OCI-M2 (cell line): ENCODE data around the gene UBAC2.

Experiments
- DNase-seq: peaks from one replicate; lab custom pipeline; 2025; ENCODE audit not compliant: unreplicated experiment; lab: John Stamatoyannopoulos, UW

UBAC2 gene

GRCh38 chr13:99266827-99267226 lies 66.2 kb downstream of the UBAC2 start:
- no peak for DNase-seq

GRCh38 chr13:99267927-99268326 lies 67.3 kb downstream of the UBAC2 start:
- DNase-seq = no peak

- DNase-seq = no peak
Observed at GRCh38 chr13:99268822-99269221, 68.2 kb downstream of the UBAC2 start.

- no peak for DNase-seq
Observed at GRCh38 chr13:99269627-99270241, 69.1 kb downstream of the UBAC2 start.

GRCh38 chr13:99270518-99270917 lies 69.9 kb downstream of the UBAC2 start:
- no peak for DNase-seq

- DNase-seq = no peak
Observed at GRCh38 chr13:99271249-99271648, 70.6 kb downstream of the UBAC2 start.

- no peak for DNase-seq
Observed at GRCh38 chr13:99272481-99272880, 71.8 kb downstream of the UBAC2 start.

- DNase-seq = no peak
Observed at GRCh38 chr13:99273128-99273527, 72.5 kb downstream of the UBAC2 start.

GRCh38 chr13:99275093-99275469 lies 74.4 kb downstream of the UBAC2 start:
- DNase-seq = no peak

GRCh38 chr13:99276706-99277105 lies 76.1 kb downstream of the UBAC2 start:
- no peak for DNase-seq

- no peak for DNase-seq
Observed at GRCh38 chr13:99277629-99278028, 77.0 kb downstream of the UBAC2 start.

GRCh38 chr13:99278200-99278599 lies 77.5 kb downstream of the UBAC2 start:
- no peak for DNase-seq

GRCh38 chr13:99278843-99279242 lies 78.2 kb downstream of the UBAC2 start:
- DNase-seq = no peak

GRCh38 chr13:99279637-99280036 lies 79.0 kb downstream of the UBAC2 start:
- DNase-seq = no peak

GRCh38 chr13:99280166-99280565 lies 79.5 kb downstream of the UBAC2 start:
- DNase-seq = no peak

GRCh38 chr13:99281811-99282263 lies 81.2 kb downstream of the UBAC2 start:
- no peak for DNase-seq

GRCh38 chr13:99282264-99283231 lies 81.9 kb downstream of the UBAC2 start:
- DNase-seq = no peak

GRCh38 chr13:99285432-99286182 lies 85.0 kb downstream of the UBAC2 start:
- DNase-seq = no peak

GRCh38 chr13:99287551-99287950 lies 86.9 kb downstream of the UBAC2 start:
- DNase-seq = no peak

GRCh38 chr13:99288089-99288488 lies 87.4 kb downstream of the UBAC2 start:
- no peak for DNase-seq

- no peak for DNase-seq
Observed at GRCh38 chr13:99289271-99289670, 88.6 kb downstream of the UBAC2 start.
